ENCODE measurements around the gene GLIS1. TPM values are rescaled to one million over a fixed set of nuclear protein-coding genes. Genes with fewer than 3 reads are reported as not detected.
"Not testable (repeated sequence)": the region's sequence is repeated elsewhere in the genome, so short reads cannot be mapped to it uniquely, and the experiment has no call there.

The GLIS1 gene
- polyA plus RNA-seq, 1 donor (not counting 4 experiments of a cell fraction or from before 2014, with no cell fraction given): not detected

- no peak for FAIRE-seq
- no peak for DNase-seq (ENCODE audit: low read depth, low spot score)
These were observed 90.4 kb downstream of the GLIS1 start for GRCh38 chr1:53648516-53648915.

GRCh38 chr1:53647915-53648314, 91.0 kb downstream of the GLIS1 start:
- FAIRE-seq; H3K9me3 ChIP-seq (ENCODE audit: control insufficient read depth, low read depth, low read length); H3K36me3 ChIP-seq (ENCODE audit: control insufficient read depth in 2 of 2, extremely low read depth in 1 of 2, insufficient read depth in 2 of 2, low read length in 2 of 2); H3K27ac ChIP-seq (ENCODE audit: control insufficient read depth, insufficient read depth, low read length); H4K20me1 ChIP-seq (ENCODE audit: control insufficient read depth, extremely low read depth, insufficient read depth, low read length); H3K4me3 ChIP-seq (ENCODE audit: control insufficient read depth in 2 of 3, extremely low read depth in 1 of 3, insufficient read depth in 2 of 3, low read depth in 1 of 3, low read length in 3 of 3); H3K4me2 ChIP-seq (ENCODE audit: control insufficient read depth, extremely low read depth, insufficient read depth, low read depth, low read length); H3K9ac ChIP-seq (ENCODE audit: control insufficient read depth, extremely low read depth, insufficient read depth, low read length); H2AFZ ChIP-seq (ENCODE audit: control insufficient read depth, low read length); H3K9me1 ChIP-seq (ENCODE audit: control insufficient read depth, extremely low read depth, insufficient read depth, low read length); dilution Hi-C loops (cut with MboI; ENCODE audit: extremely low pct_ligation_motif_present, low sequenced_read_pairs); H3K79me2 ChIP-seq (ENCODE audit: control insufficient read depth, insufficient read depth, low read length); DNase-seq (ENCODE audit: low read depth, low spot score); H3K4me1 ChIP-seq (ENCODE audit: control insufficient read depth, extremely low read depth, insufficient read depth, low read length): not testable (repeated sequence)
- H3K27me3 ChIP-seq (ENCODE audit: control insufficient read depth, extremely low read depth, insufficient read depth, low read length): peaks cover 10% of the 10 kb centered on the region

More at GRCh38 chr1:53648516-53648915, 90.4 kb downstream of the GLIS1 start:
- Histone ChIP-seq H3K4me2 (ENCODE audit: control insufficient read depth, extremely low read depth, insufficient read depth, low read depth, low read length) (no peak overlapping the region), H3K27me3 (ENCODE audit: control insufficient read depth, extremely low read depth, insufficient read depth, low read length) (peaks cover 10% of the 10 kb centered on the region), H3K4me3 (ENCODE audit: control insufficient read depth in 2 of 3, extremely low read depth in 1 of 3, insufficient read depth in 2 of 3, low read depth in 1 of 3, low read length in 3 of 3) (no peak overlapping the region), H3K9me3 (ENCODE audit: control insufficient read depth, low read depth, low read length) (no peaks in the 10 kb centered on the region), H3K9ac (ENCODE audit: control insufficient read depth, extremely low read depth, insufficient read depth, low read length) (no peak overlapping the region), H3K79me2 (ENCODE audit: control insufficient read depth, insufficient read depth, low read length) (no peaks in the 10 kb centered on the region), H3K36me3 (ENCODE audit: control insufficient read depth in 2 of 2, extremely low read depth in 1 of 2, insufficient read depth in 2 of 2, low read length in 2 of 2) (no peaks in the 10 kb centered on the region), H3K27ac (ENCODE audit: control insufficient read depth, insufficient read depth, low read length) (no peak overlapping the region), H3K4me1 (ENCODE audit: control insufficient read depth, extremely low read depth, insufficient read depth, low read length) (no peaks in the 10 kb centered on the region), H2AFZ (ENCODE audit: control insufficient read depth, low read length) (no peak overlapping the region), H3K9me1 (ENCODE audit: control insufficient read depth, extremely low read depth, insufficient read depth, low read length) (no peaks in the 10 kb centered on the region), H4K20me1 (ENCODE audit: control insufficient read depth, extremely low read depth, insufficient read depth, low read length) (no peaks in the 10 kb centered on the region)
- dilution Hi-C loops (cut with MboI; ENCODE audit: extremely low pct_ligation_motif_present, low sequenced_read_pairs): no loop called here
- TF ChIP-seq EZH2 (IDR thresholded peaks at IDR 0.05; ENCODE audit: low read length): no peak
- TF ChIP-seq CTCF (optimal IDR thresholded peaks at IDR 0.05 in 1 of 3, IDR thresholded peaks at IDR 0.05 in 1 of 3, conservative IDR thresholded peaks at IDR 0.05 in 1 of 3; ENCODE audit: extremely low read depth in 1 of 3, insufficient read depth in 2 of 3, low read length in 3 of 3): no peak

- no peaks in the 10 kb centered on the region for H4K20me1 ChIP-seq (ENCODE audit: control insufficient read depth, extremely low read depth, insufficient read depth, low read length)
These were observed 92.2 kb downstream of the GLIS1 start for GRCh38 chr1:53646732-53647131.

More at GRCh38 chr1:53646732-53647131, 92.2 kb downstream of the GLIS1 start:
- Histone ChIP-seq H3K4me1 (ENCODE audit: control insufficient read depth, extremely low read depth, insufficient read depth, low read length) (no peaks in the 10 kb centered on the region), H3K9me3 (ENCODE audit: control insufficient read depth, low read depth, low read length) (no peaks in the 10 kb centered on the region), H3K4me2 (ENCODE audit: control insufficient read depth, extremely low read depth, insufficient read depth, low read depth, low read length) (no peak overlapping the region), H3K27me3 (ENCODE audit: control insufficient read depth, extremely low read depth, insufficient read depth, low read length) (peaks cover 6% of the 10 kb centered on the region), H3K4me3 (ENCODE audit: control insufficient read depth in 2 of 3, extremely low read depth in 1 of 3, insufficient read depth in 2 of 3, low read depth in 1 of 3, low read length in 3 of 3) (no peak overlapping the region), H3K79me2 (ENCODE audit: control insufficient read depth, insufficient read depth, low read length) (no peaks in the 10 kb centered on the region), H3K9me1 (ENCODE audit: control insufficient read depth, extremely low read depth, insufficient read depth, low read length) (no peaks in the 10 kb centered on the region), H3K36me3 (ENCODE audit: control insufficient read depth in 2 of 2, extremely low read depth in 1 of 2, insufficient read depth in 2 of 2, low read length in 2 of 2) (no peaks in the 10 kb centered on the region), H2AFZ (ENCODE audit: control insufficient read depth, low read length) (no peak overlapping the region), H3K27ac (ENCODE audit: control insufficient read depth, insufficient read depth, low read length) (no peak overlapping the region), H3K9ac (ENCODE audit: control insufficient read depth, extremely low read depth, insufficient read depth, low read length) (no peak overlapping the region)
- FAIRE-seq (no peak), DNase-seq (ENCODE audit: low read depth, low spot score) (no peak)
- dilution Hi-C loops (cut with MboI; ENCODE audit: extremely low pct_ligation_motif_present, low sequenced_read_pairs): no loop called here
- TF ChIP-seq CTCF (optimal IDR thresholded peaks at IDR 0.05 in 1 of 3, IDR thresholded peaks at IDR 0.05 in 1 of 3, conservative IDR thresholded peaks at IDR 0.05 in 1 of 3; ENCODE audit: extremely low read depth in 1 of 3, insufficient read depth in 2 of 3, low read length in 3 of 3) (no peak), EZH2 (IDR thresholded peaks at IDR 0.05; ENCODE audit: low read length) (no peak)

Measured in keratinocyte (primary cell).